CD4-positive, alpha-beta T cell treated with Interleukin-1 beta for 1 hour (primary cell): ENCODE measurements around the gene PIM3.

ENCODE experiments used
- DNase-seq, 2 donors: peaks; one replicate each; pipeline ENCODE4 v3.0.0-alpha.2; 2020 to 2022

PIM3 gene

DNA sequence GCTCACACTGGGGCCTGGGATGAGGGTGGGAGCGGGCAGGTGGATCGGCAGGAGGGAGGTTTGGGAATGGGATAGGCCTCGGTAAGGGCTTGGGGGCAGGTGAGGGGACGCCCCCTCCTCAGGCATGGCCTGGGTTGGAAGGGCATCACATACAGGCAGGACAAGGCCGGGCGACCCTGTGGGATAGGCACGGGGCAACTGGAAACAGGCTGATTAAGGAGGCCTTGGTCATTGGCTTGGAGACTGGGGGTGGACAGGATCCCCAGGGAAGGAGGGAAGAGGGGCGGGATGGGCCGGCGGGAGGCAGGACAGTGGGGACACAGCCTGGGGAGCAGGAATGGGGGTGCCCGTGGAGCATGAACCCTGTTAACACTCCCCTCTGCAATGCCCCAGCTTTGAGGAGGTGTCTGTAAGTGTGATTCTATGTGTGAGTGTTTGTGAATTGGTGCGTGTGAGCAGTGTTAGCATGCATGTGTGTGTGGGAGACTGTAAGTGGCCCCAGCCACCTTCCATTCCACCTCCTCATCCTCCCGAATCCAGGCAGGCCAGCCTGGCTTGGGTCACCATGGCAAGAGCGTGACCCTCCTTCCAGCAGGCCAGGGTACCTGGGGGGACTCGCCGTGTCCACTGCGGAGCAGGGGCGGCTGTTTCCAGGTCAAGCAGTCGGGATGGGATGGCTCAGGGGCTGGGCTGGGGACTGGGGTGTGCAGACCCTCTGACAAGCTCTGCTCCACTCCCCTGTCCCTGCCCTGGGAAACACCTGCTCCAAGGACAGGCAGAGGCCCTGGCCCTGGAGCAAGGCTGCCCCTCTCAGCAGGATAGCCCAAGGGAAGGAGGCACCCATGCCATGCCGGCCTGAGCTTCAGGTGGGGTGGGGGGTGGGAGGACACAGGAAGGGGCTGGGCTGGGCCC lies 3.4 kb upstream of the PIM3 start:
- DNase-seq, result no peak

DNA sequence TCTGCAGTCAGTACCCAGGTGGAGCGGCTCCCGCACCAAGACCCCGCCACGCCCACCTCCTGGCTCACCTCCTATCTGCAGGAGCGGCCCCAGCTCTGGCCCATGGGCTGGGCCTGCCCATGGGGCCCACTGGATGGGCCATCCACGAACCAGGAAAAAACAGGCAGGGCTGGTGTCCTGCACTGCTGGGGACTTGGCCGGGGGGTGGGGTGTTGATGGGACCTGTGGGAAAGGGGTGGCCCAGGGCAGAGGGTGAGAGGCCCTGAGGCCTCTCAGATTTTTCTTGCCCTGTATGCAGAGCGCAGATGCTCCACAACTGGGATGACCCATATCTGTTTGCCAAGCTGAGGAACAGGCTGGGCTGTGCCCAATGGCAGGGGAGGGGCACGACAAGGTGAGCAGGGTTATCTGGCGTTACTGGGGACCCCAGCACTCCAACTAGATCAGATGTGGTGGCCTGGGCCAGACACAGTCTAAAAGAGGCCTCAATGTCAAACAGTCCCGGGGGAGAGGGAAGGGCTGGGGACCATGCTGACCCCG lies 2.7 kb upstream of the PIM3 start:
- no peak for DNase-seq

- DNase-seq, result no peak
These were observed 2.1 kb upstream of the PIM3 start for GRCh38 chr22:49958366-49958921.

GRCh38 chr22:49958931-49959781 lies 1.4 kb upstream of the PIM3 start:
- DNase-seq, result no peak

- no peak for DNase-seq
These were observed 802 bp upstream of the PIM3 start for GRCh38 chr22:49959782-49960158.

GRCh38 chr22:49961005-49961600 lies 531 bp downstream of the PIM3 start:
- peak in 1 of 2 donors; percentile 43 for DNase-seq

GRCh38 chr22:49961601-49962011 lies 1.0 kb downstream of the PIM3 start:
- DNase-seq, result no peak

DNA sequence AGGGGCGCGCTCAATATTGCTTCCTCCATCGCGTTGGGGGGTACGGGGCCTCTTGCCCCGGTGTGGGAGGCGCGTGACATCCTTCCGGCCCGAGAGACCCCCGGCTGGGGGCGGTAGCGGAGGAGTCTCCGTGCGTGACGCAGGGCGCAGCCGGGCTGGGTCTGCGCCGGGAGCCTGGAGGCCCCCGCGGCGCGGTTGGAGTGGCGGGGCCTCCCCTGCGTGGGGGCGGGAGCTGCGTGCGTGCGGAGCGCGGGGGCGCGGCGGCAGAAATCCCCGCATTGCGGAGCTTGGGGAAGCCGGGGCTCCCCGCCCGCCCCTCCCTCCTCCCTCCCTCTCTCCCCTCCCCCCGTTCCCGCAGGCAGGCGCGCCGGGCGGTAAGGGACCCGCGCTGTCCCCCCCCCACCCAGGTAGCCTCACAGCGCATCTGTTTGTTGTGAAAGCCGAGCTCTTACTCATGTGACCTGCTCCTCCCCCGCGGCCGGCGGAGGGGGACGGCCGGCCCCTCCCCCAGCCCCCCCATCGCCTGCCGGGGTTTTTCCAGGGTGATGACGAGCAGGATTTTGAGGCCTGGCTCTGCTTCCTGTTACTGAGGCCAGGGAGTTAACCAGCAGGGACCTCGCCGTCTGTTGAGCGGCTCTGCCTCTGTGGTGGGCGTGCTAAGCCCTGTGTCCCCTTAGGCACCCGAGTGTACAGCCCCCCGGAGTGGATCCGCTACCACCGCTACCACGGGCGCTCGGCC lies 1.6 kb downstream of the PIM3 start:
- peak; percentile 90 to 91 for DNase-seq

DNA sequence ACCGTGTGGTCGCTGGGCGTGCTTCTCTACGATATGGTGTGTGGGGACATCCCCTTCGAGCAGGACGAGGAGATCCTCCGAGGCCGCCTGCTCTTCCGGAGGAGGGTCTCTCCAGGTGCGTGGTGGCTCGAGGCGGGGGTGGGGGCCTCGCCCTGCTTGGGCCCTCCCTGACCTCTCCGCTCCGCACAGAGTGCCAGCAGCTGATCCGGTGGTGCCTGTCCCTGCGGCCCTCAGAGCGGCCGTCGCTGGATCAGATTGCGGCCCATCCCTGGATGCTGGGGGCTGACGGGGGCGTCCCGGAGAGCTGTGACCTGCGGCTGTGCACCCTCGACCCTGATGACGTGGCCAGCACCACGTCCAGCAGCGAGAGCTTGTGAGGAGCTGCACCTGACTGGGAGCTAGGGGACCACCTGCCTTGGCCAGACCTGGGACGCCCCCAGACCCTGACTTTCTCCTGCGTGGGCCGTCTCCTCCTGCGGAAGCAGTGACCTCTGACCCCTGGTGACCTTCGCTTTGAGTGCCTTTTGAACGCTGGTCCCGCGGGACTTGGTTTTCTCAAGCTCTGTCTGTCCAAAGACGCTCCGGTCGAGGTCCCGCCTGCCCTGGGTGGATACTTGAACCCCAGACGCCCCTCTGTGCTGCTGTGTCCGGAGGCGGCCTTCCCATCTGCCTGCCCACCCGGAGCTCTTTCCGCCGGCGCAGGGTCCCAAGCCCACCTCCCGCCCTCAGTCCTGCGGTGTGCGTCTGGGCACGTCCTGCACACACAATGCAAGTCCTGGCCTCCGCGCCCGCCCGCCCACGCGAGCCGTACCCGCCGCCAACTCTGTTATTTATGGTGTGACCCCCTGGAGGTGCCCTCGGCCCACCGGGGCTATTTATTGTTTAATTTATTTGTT lies 2.4 kb downstream of the PIM3 start:
- DNase-seq, result no peak

GRCh38 chr22:49963647-49964026 lies 3.1 kb downstream of the PIM3 start:
- DNase-seq, result no peak

GRCh38 chr22:49964136-49965090 lies 3.8 kb downstream of the PIM3 start:
- DNase-seq, result peak in 1 of 2 donors; percentile 54

DNA sequence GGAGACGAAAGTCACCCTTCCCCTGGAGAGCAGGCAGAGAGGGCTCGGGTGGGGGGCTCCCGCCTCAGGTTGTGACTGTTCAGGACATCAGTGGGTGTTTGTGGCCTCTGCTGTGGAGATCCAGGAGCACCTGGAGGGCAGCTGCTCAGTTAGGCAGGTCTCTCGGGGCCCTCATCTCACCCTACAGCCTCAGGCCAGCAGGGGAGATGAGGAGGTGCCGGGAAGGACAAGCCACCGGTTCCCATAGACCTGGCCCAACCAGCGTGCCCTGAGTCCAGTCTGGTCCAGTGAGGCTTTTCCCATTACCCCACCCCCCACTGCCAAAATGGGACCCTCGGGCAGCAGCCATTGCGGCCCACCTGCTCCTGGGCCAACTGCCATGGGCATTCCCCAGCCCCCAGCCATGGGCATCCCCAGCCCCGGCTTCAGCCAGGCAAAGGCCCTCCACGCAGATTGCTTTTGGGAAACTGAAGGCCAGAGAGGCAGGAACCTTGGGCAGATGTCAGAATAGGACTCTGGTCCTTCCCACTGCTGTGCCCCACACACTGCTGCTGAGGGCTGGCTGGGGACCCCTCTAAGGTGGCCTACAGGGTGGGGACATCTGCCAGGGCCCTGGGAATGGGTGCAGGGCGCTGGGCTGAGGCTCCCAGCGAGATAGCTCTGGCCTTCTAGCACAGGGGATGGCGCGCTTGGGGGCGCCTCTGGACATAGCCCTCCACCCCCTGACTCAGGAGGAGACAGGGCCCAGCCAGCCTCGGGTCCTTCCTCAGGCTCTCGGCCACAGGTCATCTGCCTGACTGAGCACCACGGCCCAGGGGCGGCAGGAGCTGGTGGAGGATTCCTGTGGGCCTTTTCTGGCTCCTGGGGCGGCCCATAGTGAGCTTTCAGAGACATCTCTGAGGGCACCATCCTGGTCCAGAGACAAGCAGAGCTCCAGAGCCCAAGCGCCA lies 4.8 kb downstream of the PIM3 start:
- DNase-seq, result peak in 1 of 2 donors; percentile 29

- DNase-seq, result peak in 1 of 2 donors; percentile 14
These were observed 5.6 kb downstream of the PIM3 start for GRCh38 chr22:49966041-49966773.

GRCh38 chr22:49966774-49967705 lies 6.5 kb downstream of the PIM3 start:
- peak; percentile 30 to 61 for DNase-seq

DNA sequence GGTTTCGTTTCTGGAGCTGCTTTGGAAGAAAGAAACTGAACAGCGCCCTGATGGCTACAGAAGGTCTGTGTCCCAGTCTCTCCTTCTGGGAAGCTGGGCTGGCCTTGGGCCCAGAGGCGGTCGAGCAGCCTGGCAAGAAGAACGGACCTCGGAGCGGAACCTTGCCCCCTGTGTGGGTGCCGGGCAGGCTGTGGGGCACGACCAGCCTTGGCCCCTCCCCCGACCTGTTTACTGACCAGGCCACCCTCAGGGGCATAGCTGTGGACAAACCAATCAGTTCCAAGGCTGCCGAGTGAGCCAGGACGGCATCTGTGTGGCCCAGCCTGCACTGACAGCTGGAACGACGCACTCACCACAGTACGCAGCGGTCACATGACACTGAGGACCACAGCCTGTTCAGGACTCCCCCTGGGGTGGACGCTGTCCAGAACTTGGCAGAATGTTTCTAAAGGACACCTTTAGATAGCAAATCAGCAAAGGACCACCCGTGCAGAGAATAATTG lies 7.2 kb downstream of the PIM3 start:
- DNase-seq, result no peak

- no peak for DNase-seq
These were observed 7.8 kb downstream of the PIM3 start for GRCh38 chr22:49968313-49968830.
